AG20443 (cell line): ENCODE measurements around the gene RAB14.
"Not testable (repeated sequence)": the region's sequence is repeated elsewhere in the genome, so short reads cannot be mapped to it uniquely, and the experiment has no call there.

Experiments
- DNase-seq: peaks from one replicate; pipeline ENCODE4 v3.0.0; 2012; ENCODE audit warnings: low spot score, mixed read lengths

The RAB14 gene

GRCh38 chr9:121156263-121156731 is 45.4 kb downstream of the RAB14 start:
- DNase-seq = peak; percentile 70

GRCh38 chr9:121154782-121155181 is 46.9 kb downstream of the RAB14 start:
- no peak for DNase-seq

- DNase-seq = no peak
Observed at GRCh38 chr9:121153642-121154041, 48.0 kb downstream of the RAB14 start.

GRCh38 chr9:121150188-121150587 is 51.5 kb downstream of the RAB14 start:
- no peak for DNase-seq

GRCh38 chr9:121144482-121144881 is 57.2 kb downstream of the RAB14 start:
- DNase-seq = no peak

GRCh38 chr9:121143771-121144170 is 57.9 kb downstream of the RAB14 start:
- no peak for DNase-seq

GRCh38 chr9:121141706-121142105 is 60.0 kb downstream of the RAB14 start:
- DNase-seq = no peak

- DNase-seq = no peak
Observed at GRCh38 chr9:121141306-121141705, 60.4 kb downstream of the RAB14 start.

- DNase-seq = no peak
Observed at GRCh38 chr9:121140162-121140561, 61.5 kb downstream of the RAB14 start.

GRCh38 chr9:121138973-121139372 is 62.7 kb downstream of the RAB14 start:
- no peak for DNase-seq

- no peak for DNase-seq
Observed at GRCh38 chr9:121138561-121138960, 63.1 kb downstream of the RAB14 start.

GRCh38 chr9:121135642-121136041 is 66.0 kb downstream of the RAB14 start:
- no peak for DNase-seq

- no peak for DNase-seq
Observed at GRCh38 chr9:121133104-121133816, 68.4 kb downstream of the RAB14 start.

- not testable (repeated sequence) for DNase-seq
Observed at GRCh38 chr9:121129384-121129783, 72.3 kb downstream of the RAB14 start.
